Activated naive CD4-positive, alpha-beta T cell (primary cell): ENCODE data around the gene DNAH12.
"Not testable (repeated sequence)": the region's sequence is repeated elsewhere in the genome, so short reads cannot be mapped to it uniquely, and the experiment has no call there.

Experiments used
- DNase-seq, 4 experiments: peaks; one replicate each; lab custom pipeline; 2025; lab: John Stamatoyannopoulos, UW

The DNAH12 gene

GRCh38 chr3:57309769-57310360 lies 234.3 kb downstream of the DNAH12 start:
- no peak for DNase-seq

- not testable (repeated sequence) for DNase-seq
Measured at GRCh38 chr3:57303520-57303919, 240.6 kb downstream of the DNAH12 start.

GRCh38 chr3:57298041-57298440 lies 246.1 kb downstream of the DNAH12 start:
- no peak for DNase-seq

GRCh38 chr3:57292897-57293526 lies 251.1 kb downstream of the DNAH12 start:
- DNase-seq = no peak

GRCh38 chr3:57292159-57292896 lies 251.8 kb downstream of the DNAH12 start, which contains the start of gene ASB14:
Gene ASB14, minus strand, starts transcription at chr3:57292685. Its CDS starts 652 bp downstream, at chr3:57292033.
- DNase-seq = no peak

- DNase-seq = no peak
Measured at GRCh38 chr3:57288403-57288802, 255.7 kb downstream of the DNAH12 start.

GRCh38 chr3:57287205-57287604 lies 256.9 kb downstream of the DNAH12 start:
- no peak for DNase-seq

- DNase-seq = no peak
Measured at GRCh38 chr3:57283334-57283733, 260.8 kb downstream of the DNAH12 start.

- no peak for DNase-seq
Measured at GRCh38 chr3:57281715-57282114, 262.4 kb downstream of the DNAH12 start.

GRCh38 chr3:57279685-57280084 lies 264.5 kb downstream of the DNAH12 start:
- no peak for DNase-seq

- DNase-seq = no peak
Measured at GRCh38 chr3:57278237-57278636, 265.9 kb downstream of the DNAH12 start.

- DNase-seq = no peak
Measured at GRCh38 chr3:57275393-57275792, 268.8 kb downstream of the DNAH12 start.

GRCh38 chr3:57274845-57275244 lies 269.3 kb downstream of the DNAH12 start:
- no peak for DNase-seq

GRCh38 chr3:57268416-57268815 lies 275.7 kb downstream of the DNAH12 start:
- no peak for DNase-seq

GRCh38 chr3:57261929-57262328 lies 282.2 kb downstream of the DNAH12 start:
- no peak for DNase-seq

GRCh38 chr3:57261119-57261518 lies 283.0 kb downstream of the DNAH12 start:
- no peak for DNase-seq

GRCh38 chr3:57257678-57258077 lies 286.5 kb downstream of the DNAH12 start:
- DNase-seq = no peak

- DNase-seq = no peak
Measured at GRCh38 chr3:57256844-57257243, 287.3 kb downstream of the DNAH12 start.

GRCh38 chr3:57252404-57252803 lies 291.7 kb downstream of the DNAH12 start:
- DNase-seq = no peak

GRCh38 chr3:57244946-57245345 lies 299.2 kb downstream of the DNAH12 start:
- DNase-seq = no peak
